HG03135 (cell line): Measurements from ENCODE around the gene FOXR1.
"Not testable (repeated sequence)": the region's sequence is repeated elsewhere in the genome, so short reads cannot be mapped to it uniquely, and the experiment has no call there.

Experiments
- ATAC-seq: cut with Tn5 transposase; IDR thresholded peaks from one replicate; pipeline ENCODE4 v1.9.1; 2021; ENCODE audit warnings: mild to moderate bottlenecking, moderate library complexity; ENCODE audit not compliant: unreplicated experiment

Gene FOXR1

DNA sequence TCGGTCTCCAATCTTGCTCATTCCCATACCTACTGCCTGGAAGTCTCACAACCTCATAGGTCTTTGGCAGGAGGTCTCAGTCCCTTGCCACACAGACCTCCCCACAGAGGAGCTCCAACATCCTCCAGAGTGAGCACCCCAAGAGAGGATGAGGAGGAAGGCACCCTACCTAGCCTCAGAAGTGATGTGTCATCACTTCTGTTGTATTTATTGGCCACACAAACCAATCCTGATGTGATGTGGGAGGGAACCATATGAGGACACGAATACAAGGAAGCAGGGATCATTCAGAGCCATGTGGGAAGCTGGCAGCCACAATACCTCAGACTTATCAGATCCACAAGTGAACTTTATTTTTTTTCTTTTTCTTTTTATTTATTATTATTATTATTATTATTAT lies 24.5 kb upstream of the FOXR1 start:
- ATAC-seq, result no peak

DNA sequence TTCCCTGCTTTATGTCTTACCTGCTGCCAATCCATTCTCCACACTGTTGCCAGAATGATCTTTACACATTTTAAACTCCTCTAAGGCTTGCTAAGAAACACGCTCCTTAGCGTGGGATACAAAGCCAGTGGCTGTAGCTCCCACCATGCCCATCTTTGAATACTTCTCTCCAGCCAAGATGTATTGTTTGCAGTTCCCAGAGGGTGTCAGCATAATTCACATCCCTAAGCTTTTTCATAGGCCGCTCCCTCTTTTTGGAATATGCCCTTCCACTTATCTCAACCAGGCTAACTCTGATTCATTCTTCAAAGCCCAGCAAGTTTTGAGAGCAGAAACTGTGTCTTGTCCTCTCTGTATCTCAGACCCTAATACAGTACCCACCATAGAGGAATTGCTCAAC lies 23.6 kb upstream of the FOXR1 start:
- ATAC-seq, result no peak

GRCh38 chr11:118953265-118953664 lies 18.3 kb upstream of the FOXR1 start:
- no peak for ATAC-seq

- ATAC-seq, result not testable (repeated sequence)
Measured at GRCh38 chr11:118953976-118954375, 17.6 kb upstream of the FOXR1 start.

- ATAC-seq, result no peak
Measured at GRCh38 chr11:118956094-118956846, 15.3 kb upstream of the FOXR1 start, which contains the start of gene UPK2. TSS of gene UPK2 (plus strand) at chr11:118956298. CDS start at chr11:118956351, 53 bp downstream.

DNA sequence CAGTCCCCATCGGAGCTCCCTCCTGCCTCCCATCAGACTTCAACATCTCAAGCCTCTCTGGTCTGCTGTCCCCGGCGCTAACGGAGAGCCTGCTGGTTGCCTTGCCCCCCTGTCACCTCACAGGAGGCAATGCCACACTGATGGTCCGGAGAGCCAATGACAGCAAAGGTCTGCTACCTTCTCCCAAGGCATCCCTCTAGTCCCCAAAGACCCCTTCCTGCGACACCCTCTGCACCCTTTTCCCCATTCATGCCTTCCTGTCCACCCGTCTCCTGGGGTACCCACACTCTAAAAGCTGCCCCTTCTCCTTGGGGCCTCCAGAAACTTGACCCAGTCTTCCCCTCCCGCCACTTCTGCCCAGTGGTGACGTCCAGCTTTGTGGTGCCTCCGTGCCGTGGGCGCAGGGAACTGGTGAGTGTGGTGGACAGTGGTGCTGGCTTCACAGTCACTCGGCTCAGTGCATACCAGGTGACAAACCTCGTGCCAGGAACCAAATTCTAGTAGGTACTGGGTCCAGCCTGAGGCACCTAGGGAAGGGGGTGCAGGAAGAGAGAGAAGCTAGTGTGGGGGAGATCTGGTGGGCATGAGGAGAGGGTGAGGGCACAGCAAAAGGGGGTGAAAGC lies 14.6 kb upstream of the FOXR1 start:
- no peak for ATAC-seq

GRCh38 chr11:118957549-118957948 lies 14.0 kb upstream of the FOXR1 start:
- no peak for ATAC-seq

DNA sequence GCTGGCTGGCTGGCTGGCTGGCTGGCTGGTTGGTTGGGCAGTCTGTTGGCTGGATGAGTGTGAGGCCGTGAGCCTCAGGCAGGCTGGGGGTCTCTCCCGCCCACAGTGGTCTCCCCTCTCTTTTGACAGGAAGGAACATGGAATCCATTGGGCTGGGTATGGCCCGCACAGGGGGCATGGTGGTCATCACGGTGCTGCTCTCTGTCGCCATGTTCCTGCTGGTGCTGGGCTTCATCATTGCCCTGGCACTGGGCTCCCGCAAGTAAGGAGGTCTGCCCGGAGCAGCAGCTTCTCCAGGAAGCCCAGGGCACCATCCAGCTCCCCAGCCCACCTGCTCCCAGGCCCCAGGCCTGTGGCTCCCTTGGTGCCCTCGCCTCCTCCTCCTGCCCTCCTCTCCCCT lies 13.6 kb upstream of the FOXR1 start:
- ATAC-seq, result no peak

GRCh38 chr11:118958577-118958976 lies 13.0 kb upstream of the FOXR1 start:
- ATAC-seq, result no peak

GRCh38 chr11:118961189-118961588 lies 10.4 kb upstream of the FOXR1 start:
- no peak for ATAC-seq

DNA sequence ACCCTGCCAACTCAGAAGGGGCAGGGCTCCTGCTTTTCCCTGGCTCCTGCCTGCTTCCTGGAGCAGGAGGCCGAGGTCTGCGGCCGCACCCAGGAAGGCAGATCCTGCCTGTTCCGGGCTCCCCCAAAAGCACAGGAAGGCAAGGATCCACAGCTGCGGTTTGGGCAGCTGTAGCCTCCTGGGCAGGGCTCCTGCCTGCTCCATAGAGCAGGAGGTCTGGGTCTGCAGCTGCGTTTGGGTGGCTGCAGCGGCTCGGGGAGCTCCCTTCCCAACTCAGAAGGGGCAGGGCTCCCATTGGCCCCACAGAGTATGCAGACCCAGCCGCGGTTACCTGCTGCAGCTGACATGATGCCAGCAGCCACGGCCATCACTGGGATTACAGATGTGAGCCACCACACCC lies 10.0 kb upstream of the FOXR1 start:
- ATAC-seq, result no peak

DNA sequence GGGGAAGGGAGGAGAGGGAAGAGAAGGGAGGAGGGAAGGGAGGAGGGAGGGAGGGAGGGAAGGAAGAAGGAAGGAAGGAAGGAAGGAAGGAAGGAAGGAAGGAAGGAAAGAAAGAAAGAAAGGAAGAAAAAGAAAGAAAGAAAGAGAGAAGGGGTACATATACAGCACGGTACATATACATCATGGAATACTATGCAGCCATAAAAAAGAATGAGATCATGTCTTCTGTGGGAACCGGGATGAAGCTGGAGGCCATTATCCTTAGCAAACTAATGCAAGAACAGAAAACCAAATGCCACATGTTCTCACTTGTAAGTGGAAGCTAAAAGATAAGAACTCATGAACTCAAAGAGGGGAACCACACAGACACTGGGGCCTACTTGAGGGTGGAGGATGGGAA lies 2.1 kb upstream of the FOXR1 start:
- not testable (repeated sequence) for ATAC-seq

GRCh38 chr11:118973985-118974384 lies 2.4 kb downstream of the FOXR1 start:
- no peak for ATAC-seq

DNA sequence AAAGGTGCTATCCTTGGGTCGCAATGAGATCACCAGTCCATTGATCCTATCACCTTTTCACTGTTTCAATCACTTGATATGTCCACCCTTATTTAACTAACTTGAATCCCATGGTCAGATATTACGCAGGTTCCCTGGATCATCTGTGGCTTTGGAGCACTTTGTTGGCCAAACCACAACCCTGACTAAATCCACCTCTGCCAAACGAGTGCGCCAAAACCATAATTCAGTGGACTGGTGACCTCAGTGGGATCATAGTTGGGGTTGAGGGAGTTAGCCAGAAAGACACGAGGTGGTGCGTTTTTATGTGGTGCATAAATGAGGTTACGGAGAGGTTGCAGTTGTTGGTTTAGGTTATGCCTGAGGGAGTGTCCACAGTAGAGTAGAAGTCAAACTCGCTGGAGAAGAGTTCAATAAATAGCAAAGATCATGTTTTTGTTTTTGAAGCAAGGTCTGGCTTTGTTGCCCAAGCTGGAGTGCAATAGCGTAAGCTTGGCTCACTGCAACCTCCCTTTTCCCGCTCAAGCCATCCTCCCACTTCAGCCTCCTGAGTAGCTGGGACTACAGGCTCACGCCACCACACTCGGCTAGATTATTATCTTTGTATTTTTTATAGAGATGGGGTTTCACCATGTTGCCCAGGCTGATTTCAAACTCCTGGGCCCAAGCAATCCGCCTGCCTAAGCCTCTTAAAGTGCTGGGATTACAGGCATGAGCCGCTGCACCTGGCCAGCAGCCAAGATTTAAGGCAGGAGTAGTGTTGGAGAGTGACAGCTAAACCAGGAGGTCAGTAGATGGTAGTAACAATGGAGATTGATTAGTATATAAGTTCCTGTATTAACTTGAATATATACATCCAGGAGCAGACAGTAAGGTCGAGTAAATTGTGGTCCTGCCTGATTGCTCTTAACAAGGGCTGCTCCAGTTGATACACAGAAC lies 4.5 kb downstream of the FOXR1 start:
- no peak for ATAC-seq

DNA sequence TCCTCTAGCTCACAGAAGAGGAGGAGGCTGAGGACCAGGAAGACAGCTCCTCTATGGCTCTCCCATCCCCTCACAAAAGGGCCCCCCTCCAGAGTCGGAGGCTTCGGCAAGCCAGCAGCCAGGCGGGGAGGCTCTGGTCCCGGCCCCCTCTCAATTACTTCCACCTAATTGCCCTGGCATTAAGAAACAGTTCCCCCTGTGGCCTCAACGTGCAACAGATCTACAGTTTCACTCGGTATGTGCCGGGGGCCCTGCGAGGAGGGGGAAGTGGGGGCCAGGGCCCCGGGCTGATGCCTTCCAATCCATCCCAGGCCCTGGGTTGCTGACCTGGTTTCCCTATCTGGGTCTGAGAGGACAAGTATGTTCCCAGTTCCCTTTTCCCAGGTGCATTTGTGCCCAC lies 7.9 kb downstream of the FOXR1 start:
- no peak for ATAC-seq

GRCh38 chr11:118980191-118980881 lies 8.8 kb downstream of the FOXR1 start:
- ATAC-seq, result no peak

GRCh38 chr11:118984337-118984736 lies 12.8 kb downstream of the FOXR1 start:
- not testable (repeated sequence) for ATAC-seq

DNA sequence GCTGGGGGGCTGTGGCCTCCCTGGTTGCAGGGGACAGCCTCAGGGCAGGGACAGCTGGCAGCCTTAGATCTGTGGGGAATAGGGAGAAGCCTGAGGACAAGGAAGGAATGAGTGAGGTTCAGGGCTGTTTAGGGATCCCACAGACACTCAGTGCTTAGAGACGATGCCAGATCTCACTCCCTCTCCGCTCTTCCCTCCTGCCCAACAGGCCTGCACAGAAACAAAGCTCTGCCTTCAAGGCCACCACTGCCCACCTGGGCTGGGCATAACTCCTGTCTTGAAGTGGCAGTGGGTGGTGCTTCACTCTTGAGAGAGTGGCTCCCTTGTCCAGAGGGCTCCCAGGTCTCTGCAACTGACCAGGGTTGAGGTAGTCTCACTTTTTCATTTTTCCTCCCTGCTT lies 13.3 kb downstream of the FOXR1 start:
- no peak for ATAC-seq

DNA sequence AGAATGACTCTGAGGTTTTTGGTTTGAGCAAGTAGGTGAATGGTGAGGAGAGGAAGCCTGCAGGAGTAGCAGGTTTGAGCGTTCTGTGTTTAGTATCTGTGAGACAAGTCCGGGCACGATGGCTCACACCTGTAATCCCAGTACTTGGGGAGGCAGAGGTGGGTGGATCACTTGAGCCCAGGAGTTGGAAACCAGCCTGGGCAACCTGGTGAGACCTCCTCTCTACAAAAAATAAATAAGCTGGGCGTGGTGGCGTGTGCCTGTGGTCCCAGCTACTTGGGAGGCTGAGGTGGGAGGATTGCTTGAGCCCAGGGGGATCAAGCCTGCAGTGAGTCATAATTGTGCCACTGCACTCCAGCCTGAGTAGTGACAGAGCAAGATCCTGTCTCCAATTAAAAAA lies 16.7 kb downstream of the FOXR1 start:
- no peak for ATAC-seq

DNA sequence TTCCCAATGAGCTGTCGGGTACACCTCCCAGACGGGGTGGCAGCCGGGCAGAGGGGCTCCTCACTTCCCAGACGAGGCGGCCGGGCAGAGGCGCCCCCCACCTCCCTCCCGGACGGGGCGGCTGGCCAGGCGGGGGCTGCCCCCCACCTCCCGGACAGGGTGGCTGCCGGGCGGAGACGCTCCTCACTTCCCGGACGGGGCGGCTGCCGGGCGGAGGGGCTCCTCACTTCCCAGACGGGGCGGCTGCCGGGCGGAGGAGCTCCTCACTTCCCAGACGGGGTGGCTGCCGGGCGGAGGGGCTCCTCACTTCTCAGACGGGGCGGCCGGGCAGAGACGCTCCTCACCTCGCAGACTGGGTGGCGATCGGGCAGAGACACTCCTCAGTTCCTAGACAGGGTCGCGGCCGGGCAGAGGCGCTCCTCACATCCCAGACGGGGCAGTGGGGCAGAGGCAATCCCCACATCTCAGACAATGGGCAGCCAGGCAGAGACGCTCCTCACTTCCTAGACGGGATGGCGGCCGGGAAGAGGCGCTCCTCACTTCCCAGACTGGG lies 20.0 kb downstream of the FOXR1 start:
- ATAC-seq, result not testable (repeated sequence)
